Raji (cell line): ENCODE results near the gene MBNL2.

Source experiments
- POLR2A ChIP-seq: IDR thresholded peaks from 2 replicates; pipeline ENCODE4 v1.6.1; 2011; ENCODE audit warnings: low read depth, low read length, control low read depth; ENCODE audit not compliant: insufficient read depth

Gene MBNL2

DNA sequence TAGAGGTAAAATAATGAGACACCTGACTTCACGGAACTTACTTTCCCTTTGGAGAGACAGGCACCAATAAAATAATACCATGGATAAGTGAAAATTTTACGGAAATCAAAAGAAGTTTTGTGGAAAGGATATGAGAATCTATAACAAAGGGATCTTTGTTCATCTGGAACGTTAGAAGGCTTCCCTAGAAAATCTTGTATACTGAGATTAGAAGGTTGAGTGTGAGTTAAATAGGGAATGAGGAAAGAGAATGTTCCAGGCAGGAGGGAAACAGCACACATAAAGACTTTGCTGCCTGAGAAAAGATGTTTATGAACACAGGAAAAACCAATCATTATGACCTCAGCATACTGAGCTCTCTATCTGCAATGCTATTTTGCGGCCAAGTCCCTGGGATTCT, 192.3 kb downstream of the MBNL2 start:
- TF ChIP-seq POLR2A, result no peak

DNA sequence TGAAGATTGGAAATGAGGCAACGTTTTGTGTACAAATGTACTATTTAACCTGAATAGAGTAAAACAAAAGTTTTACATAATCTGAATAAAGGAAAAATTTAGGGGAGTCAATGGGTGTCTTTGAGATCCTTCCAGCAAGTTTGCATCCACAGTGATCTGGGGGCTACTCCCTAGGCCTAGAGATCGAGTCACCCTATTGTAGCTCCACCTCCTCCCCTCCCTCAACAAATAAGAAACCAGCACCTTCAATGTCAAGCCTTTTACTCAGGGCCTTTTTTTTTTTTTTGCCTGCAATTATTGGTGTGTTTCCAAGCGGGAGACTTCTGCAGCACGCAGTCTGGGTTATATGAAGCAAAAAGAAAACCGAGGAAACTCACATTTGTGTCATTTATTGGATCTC, 195.6 kb downstream of the MBNL2 start:
- TF ChIP-seq POLR2A, result no peak

DNA sequence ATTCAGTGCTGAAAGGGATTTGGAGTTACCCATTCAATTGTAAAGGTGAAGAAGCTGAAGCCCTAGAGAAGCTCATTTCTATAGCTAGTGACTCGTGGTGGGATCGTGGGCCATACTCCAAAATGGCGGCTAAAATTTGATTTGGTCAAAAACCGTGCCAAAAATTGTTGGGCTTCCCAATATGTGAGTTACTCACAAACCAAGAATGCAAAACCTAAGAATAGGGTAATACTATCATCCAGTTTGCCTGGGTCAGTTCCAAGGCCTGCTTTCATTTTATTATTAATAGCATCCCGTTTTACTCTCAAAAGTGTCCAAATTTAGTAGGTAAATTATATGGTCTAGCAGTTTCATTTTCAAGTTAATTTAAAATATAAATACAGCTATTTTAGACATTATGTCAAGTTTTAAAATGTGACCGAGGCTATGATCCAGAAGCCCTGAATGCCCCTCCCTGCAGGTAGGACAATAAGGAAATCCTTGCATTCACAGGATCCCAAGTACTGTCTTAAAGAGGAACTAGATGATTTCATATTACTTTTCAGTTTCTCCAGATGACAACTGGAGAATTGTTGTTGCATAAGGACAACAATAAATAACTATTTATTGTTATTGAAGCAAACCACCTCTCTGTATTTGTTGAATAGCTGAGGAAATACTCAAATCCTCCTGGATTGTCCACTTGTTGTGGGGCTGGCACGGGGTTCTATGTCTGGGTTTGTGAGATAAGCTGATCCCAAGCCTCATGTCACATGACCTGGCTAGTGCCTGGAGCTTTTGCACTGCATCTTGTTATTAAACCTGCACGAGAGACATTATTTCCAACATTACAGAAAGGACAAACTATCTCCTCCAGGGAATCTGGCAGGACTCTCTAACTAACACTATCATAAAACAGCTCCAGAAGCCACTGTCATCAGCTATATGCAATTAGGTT, 200.3 kb downstream of the MBNL2 start:
- no peak for TF ChIP-seq POLR2A

DNA sequence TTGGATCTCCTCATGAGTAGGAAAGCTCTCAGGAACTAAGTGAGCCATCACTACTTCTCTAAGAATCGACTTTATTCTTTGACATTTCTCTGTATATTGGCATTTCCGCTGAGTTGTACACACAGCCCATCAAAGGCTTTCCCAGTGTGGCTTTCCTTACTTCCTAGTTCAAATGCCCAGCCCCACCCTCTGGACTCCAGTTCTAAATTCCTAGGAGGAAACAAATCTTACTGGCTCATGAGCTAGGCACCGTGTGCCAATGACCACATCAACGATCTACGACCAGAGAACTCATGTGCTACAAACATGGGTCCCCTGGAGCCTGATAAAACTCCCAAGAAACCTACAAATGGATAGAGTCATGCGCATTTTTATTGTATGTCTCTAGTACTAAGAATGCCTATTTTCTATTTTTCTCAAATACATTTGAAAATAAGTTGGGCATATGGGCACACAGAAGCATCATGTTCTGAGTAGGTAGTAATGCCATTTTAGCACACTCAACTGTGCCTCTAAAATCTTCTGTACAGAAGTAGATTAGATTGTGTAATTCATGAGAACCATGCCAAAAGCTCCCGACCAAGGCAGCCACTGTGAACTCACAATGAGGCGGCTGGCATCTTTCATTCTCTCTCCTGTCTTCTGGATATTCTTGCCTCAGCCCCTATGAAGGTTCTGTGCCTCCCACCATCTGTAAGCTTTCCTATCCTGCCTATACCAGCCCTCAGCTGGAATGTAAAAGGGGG, 201.3 kb downstream of the MBNL2 start:
- no peak for TF ChIP-seq POLR2A

DNA sequence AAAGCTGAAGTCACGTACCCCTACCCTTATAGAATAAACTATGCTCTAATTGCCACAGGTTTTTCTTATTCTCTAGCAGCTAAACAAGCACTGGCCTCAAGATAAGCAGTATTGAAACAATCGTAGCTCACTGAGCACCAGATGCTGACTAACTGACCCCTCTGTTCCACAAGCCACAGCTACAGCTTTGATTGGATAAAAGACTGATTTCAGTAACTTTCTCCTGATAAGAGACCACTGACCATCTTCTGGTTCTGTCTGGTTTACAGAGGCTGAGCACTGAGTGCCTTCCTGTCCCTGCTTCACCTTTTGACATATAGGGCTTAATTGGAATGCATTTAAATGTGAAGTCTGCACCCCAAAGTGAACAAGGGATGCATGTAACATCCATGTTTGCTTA, 203.5 kb downstream of the MBNL2 start:
- TF ChIP-seq POLR2A, result no peak

DNA sequence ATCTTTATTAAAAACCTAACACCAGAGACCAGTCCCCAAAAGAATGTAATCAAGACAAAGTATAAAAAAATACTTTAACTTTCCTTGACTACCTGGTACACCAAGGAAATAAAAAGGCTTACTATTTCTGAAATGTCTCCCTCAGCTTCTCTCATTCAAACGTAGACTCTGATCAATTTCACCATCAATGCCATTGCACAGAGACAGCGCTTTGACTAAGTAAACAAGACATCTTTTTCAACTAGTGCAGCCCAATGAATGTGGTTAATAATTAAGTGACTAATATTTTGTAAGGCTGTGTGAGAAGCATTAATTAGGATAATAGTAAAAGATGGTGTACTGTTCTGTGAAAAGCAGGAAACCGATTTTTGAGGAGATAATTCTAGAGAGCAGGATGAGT, 204.6 kb downstream of the MBNL2 start:
- TF ChIP-seq POLR2A, result no peak

DNA sequence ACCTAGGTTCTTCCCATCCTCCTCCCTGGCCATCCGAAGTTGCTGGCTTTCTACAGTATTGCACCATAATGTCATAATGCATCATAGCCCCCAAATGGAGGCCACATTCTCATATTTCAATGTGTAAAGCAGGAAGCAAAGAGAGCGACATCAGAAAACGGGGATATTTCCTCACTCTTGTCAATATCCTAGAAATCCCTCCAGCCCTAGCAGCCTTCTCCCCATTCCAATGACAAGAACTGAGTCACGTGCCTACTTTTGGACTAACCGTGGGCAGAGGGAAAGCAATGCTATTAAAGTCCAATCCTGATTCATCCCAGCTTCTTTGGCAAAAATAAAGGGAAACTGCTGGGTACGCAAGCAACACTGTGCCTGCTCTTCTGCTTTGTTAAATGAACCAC, 207.5 kb downstream of the MBNL2 start:
- no peak for TF ChIP-seq POLR2A

DNA sequence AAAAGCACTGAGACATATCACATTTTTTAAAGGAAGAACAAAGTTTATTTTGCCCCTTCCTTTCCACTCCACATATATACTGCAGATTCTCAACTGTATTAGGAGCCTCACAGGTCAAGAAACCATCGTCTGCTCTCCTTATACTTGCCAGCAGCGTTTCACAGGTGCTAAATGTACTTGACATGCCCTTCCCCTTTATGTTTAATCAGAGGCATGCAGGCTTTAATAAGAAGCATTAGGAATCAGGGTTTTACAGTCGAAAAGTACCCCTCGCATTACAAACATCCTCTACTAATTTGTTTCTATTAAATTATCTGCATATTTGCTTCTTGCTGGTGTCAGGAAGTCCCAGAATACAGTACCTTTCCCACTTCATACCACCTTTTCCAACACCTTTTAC, 208.2 kb downstream of the MBNL2 start:
- no peak for TF ChIP-seq POLR2A

DNA sequence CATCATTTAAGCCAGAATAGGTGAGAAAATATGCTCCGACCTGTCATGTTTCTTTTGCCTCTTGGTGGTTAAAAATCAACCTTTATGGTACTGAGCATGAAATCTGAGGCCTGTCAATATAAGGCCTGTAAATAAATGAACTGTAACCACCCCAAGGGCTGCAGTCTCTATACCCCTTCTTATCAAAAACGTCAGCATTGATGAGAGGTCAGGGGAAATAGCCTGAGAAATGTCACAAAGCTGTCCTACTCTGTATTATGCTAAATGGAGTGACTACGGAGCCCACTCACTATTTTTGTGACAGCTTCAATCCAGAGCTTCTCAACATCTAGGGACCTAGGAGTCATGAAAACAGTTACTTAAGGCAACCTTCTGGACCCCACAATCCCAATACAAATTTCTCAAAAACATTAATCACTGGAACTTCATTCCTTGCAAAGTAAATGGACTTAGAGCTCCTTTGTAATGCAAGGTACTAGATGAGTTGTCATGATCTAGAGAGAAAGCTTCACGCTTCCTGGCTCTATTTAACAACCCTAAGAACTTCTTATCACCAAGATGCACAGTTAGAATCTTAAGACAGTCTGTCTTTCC, 209.1 kb downstream of the MBNL2 start:
- no peak for TF ChIP-seq POLR2A

DNA sequence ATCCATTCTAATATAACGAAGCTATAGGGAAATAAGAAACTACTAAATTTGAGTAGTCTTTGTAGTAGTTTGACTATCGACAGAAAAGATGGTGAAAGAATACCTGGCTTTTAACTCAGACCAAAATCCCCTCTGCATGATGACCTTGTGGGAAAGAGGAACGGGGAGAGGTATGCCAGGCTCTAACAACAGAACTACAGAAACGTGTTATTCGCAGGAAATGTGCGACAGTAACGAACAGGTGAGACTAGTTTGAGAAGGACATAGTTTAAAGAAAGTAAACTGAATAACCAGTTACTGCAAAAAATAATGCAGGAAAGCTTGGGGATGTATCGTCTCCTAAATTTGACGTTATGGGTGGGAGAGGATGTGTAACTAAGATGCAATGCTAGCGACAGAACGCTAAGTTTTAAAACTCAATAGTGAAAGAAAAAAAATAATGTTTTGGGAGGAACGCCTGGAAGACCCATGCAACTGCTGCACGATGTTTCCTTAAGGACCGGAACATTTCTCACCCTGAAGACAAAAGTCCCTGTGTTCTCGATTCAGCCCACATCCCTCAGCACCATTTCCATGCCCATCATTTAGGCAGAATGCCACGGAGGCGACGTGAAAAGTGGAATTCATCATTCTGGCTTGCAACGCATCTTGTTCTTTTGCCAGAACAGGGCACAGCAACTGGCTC, 210.2 kb downstream of the MBNL2 start:
- TF ChIP-seq POLR2A, result peak; percentile 94

DNA sequence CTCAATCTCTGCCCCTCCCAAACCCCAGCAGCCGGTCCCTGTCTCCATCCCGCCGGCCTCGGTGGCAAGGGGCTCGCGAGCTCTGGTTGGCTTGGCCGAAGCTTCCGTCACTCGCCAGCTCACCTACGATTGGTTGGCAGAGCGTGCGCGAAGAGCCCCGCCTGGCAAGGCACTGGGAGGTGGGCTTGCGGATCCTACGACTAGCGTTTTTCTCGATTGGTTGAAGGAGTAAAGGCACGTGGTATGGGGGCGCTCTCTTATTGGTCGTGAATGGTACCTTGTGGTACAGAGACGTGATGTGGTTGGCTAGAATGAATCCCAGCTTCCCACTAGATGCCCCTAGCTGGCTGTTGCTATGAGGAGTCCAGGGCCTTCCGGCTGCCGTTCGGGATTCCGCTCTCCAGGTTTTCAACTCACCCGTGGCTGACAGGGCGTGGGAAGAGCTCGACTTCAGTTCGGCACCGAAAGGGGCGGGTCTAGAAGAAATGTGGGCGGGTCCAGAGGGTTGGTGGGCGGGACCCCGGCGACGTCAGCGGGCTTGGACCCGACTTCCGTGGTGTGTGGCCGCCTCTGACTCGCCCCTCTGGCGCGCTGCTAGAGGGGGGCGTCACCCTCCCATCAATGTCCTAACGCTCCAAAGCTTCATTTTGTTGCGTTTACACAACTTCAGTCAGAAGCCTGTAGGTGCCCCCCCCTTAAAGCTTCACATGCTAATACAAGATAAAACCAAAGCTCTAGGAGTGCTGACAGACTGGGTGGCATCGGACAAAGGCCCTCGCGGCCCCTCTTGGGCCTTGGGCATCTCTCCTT, 211.0 kb downstream of the MBNL2 start:
- TF ChIP-seq POLR2A, result peak; percentile 32

DNA sequence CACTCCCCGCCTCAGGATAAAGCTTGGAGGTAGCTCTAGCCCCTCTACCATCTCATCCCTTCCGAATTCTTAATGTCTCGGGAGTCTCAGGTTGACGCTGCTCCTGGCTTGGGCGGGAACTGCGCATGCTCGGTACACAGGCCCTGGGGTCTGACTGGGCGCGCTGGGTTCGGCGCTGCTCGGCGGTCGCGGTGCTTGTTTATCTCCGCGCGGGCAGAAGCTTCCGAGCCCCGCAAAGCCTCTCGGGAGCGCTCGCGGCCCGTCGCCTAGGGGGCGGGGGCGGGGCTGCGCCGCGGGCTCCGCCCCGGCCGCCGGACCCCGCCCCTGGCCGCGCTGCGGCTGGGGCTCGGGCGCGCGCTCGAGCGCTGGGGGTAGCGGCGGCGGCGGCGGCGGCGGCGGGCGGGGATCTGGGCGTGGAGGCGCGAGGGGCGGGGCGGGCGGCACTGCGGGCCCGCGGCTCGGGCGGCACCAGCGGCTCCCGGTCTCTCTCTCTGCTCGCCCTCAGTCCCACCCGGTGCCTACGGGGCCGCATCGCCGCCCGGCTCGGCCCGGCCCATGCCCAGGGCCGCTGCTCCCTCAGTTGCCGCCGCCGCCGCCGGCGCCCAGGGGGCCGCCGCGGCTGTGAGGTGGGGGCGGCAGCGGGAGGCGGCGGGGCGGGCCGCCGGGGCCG, 211.7 kb downstream of the MBNL2 start, which contains the start of gene RAP2A:
Gene RAP2A, plus strand, starts transcription at position 443 of the 670 bp plus-strand sequence. CDS start 302 bp downstream, outside the sequence.
- TF ChIP-seq POLR2A, result peak; percentile 58

DNA sequence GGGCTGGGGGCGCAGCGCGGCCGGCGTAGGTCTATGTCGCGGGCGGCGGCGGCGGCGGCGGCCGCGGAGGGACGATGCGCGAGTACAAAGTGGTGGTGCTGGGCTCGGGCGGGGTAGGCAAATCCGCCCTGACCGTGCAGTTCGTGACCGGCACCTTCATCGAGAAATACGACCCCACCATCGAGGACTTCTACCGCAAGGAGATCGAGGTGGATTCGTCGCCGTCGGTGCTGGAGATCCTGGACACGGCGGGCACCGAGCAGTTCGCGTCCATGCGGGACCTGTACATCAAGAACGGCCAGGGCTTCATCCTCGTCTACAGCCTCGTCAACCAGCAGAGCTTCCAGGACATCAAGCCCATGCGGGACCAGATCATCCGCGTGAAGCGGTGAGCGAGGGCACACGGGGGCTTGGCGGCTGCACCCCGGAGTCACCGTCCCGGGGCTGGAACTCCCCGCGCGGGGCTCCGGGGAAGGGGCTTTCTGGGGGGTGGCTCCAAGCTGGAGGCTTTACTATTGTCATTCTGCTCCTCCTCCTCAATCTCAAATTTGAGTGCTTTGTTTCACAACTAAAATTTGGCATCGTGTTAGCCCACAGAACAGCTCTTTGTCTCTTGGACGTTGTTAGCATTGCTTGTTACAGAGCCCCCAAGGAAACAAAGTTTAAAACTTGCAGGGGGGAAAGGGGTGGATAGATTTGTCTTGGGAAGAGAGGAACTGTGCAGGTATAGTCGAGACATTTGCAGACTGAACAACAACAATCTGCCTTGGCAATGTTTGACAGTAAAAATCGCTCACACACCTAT, 212.5 kb downstream of the MBNL2 start:
- TF ChIP-seq POLR2A, result peak; percentile 28; the same call in 1 of the 2 replicates
